Fibroblast of lung (primary cell): Measurements from ENCODE around the gene TNFAIP8L3. TPM values are rescaled to one million over a fixed set of nuclear protein-coding genes. Genes with fewer than 3 reads are reported as not detected.

Experiments
- DNase-seq, 2 donors: peaks; one replicate each; pipeline versions ENCODE4 v3.0.0 to v3.0.0-alpha.2; 2010; ENCODE audit warnings: low read depth in 2 of 2
- H2AFZ ChIP-seq: 2 replicates; pipeline ENCODE4 v1.5.1; 2012; ENCODE audit warnings: low read length, control low read depth, inconsistent platforms
- H3K27ac ChIP-seq: 2 replicates; pipeline ENCODE4 v1.5.1; 2011; ENCODE audit warnings: low read length, control low read depth; ENCODE audit not compliant: insufficient read depth
- H3K27me3 ChIP-seq: 2 replicates; pipeline ENCODE4 v1.5.1; 2011; ENCODE audit warnings: mild to moderate bottlenecking, low read length; ENCODE audit not compliant: control insufficient read depth, insufficient read depth
- H3K36me3 ChIP-seq: 2 replicates; pipeline ENCODE4 v1.5.1; 2011; ENCODE audit warnings: low read length; ENCODE audit not compliant: control insufficient read depth, insufficient read depth
- H3K4me1 ChIP-seq: 2 replicates; pipeline ENCODE4 v1.5.1; 2011; ENCODE audit warnings: low read length; ENCODE audit not compliant: control insufficient read depth, insufficient read depth; ENCODE audit errors: extremely low read depth
- H3K4me2 ChIP-seq: 2 replicates; pipeline ENCODE4 v1.5.1; 2011; ENCODE audit warnings: low read length, control low read depth; ENCODE audit not compliant: insufficient read depth; ENCODE audit errors: extremely low read depth
- H3K4me3 ChIP-seq, 4 experiments: fragments of 200-600 bp in 1 of 4; sonication (generic) in 1 of 4; replicated peaks in 1 of 4; 2 replicates each; pipeline ENCODE4 v1.5.1; 2011 to 2016; ENCODE audit warnings: low read length in 4 of 4, low read depth in 3 of 4, mild to moderate bottlenecking in 3 of 4, control low read depth in 2 of 4, inconsistent platforms in 1 of 4, mixed read lengths in 1 of 4; ENCODE audit not compliant: insufficient read depth in 1 of 4; ENCODE audit errors: control extremely low read depth in 1 of 4
- H3K79me2 ChIP-seq: 2 replicates; pipeline ENCODE4 v1.5.1; 2012; ENCODE audit warnings: mild to moderate bottlenecking, low read length, inconsistent platforms; ENCODE audit not compliant: control insufficient read depth, insufficient read depth
- H3K9ac ChIP-seq: 2 replicates; pipeline ENCODE4 v1.5.1; 2011; ENCODE audit warnings: mild to moderate bottlenecking, low read length, control low read depth; ENCODE audit not compliant: insufficient read depth
- H3K9me3 ChIP-seq: 2 replicates; pipeline ENCODE4 v1.5.1; 2012; ENCODE audit warnings: low read depth, low read length; ENCODE audit not compliant: control insufficient read depth, insufficient read depth
- H4K20me1 ChIP-seq: 2 replicates; pipeline ENCODE4 v1.5.1; 2011; ENCODE audit warnings: low read length; ENCODE audit not compliant: control insufficient read depth, insufficient read depth; ENCODE audit errors: extremely low read depth
- CTCF ChIP-seq, 2 donors: IDR thresholded peaks in 1 of 2; conservative IDR thresholded peaks in 1 of 2; 1 replicate in 1 of 2; 2 replicates in 1 of 2; pipeline ENCODE4 v1.5.1; 2011 to 2012; ENCODE audit warnings: low read length in 2 of 2, control low read depth in 1 of 2, inconsistent platforms in 1 of 2, low read depth in 1 of 2, mild to moderate bottlenecking in 1 of 2
- EZH2 ChIP-seq: IDR thresholded peaks from 2 replicates; pipeline ENCODE4 v1.5.1; 2012; ENCODE audit warnings: low read length, control low read depth, mild to moderate bottlenecking; ENCODE audit errors: missing control alignments
- polyA plus RNA-seq, 2 donors: library from polyadenylated mRNA; depleted of rRNA in 1 of 2; stranded (reverse) in 1 of 2; unstranded in 1 of 2; fragments of >200 nt; gene quantifications; 2 replicates each; pipeline ENCODE4 v1.2.1, GENCODE V29; 2011 to 2012; ENCODE audit warnings: missing spikeins in 1 of 2
- total RNA-seq: library from RNA; depleted of rRNA; stranded (reverse); fragments of >200 nt; gene quantifications from 2 replicates; pipeline ENCODE4 v1.2.1, GENCODE V29; 2014

The TNFAIP8L3 gene
- total and polyA plus RNA-seq, 2 donors (not counting 1 experiment from before 2014, with no cell fraction given): 0.57 to 10.7 TPM

- H3K27ac ChIP-seq: no peak overlapping the region
- no peak for TF ChIP-seq EZH2
- TF ChIP-seq CTCF (conservative IDR thresholded peaks at IDR 0.05 in 1 of 2, IDR thresholded peaks at IDR 0.05 in 1 of 2; ENCODE audit: low read depth in 1 of 2, low read length in 2 of 2): no peak
- H3K4me1 ChIP-seq: peaks cover 2% of the 10 kb centered on the region
- H3K4me3 ChIP-seq: peak overlapping the region in 2 of 4 experiments; percentile 64 to 65
- peaks cover 26% of the 10 kb centered on the region for H3K27me3 ChIP-seq
- H3K36me3 ChIP-seq: no peaks in the 10 kb centered on the region
- no peaks in the 10 kb centered on the region for H3K79me2 ChIP-seq
- H3K4me2 ChIP-seq: no peak overlapping the region
- peaks cover 1% of the 10 kb centered on the region for H4K20me1 ChIP-seq
- DNase-seq: no peak
- H2AFZ ChIP-seq: no peak overlapping the region
- no peaks in the 10 kb centered on the region for H3K9me3 ChIP-seq
- H3K9ac ChIP-seq: no peak overlapping the region
Observed at GRCh38 chr15:51093488-51093838, 1.2 kb downstream of the TNFAIP8L3 start.

- Histone ChIP-seq H3K9ac (no peak overlapping the region), H3K27me3 (peaks cover 27% of the 10 kb centered on the region), H3K4me3 (peak overlapping the region in 1 of 4 experiments; percentile 11), H3K36me3 (no peaks in the 10 kb centered on the region), H3K4me1 (no peaks in the 10 kb centered on the region), H3K4me2 (no peak overlapping the region), H3K27ac (no peak overlapping the region), H2AFZ (no peak overlapping the region), H3K9me3 (no peaks in the 10 kb centered on the region), H4K20me1 (peaks cover 1% of the 10 kb centered on the region), H3K79me2 (no peaks in the 10 kb centered on the region)
- TF ChIP-seq EZH2 (no peak), CTCF (conservative IDR thresholded peaks at IDR 0.05 in 1 of 2, IDR thresholded peaks at IDR 0.05 in 1 of 2; ENCODE audit: low read depth in 1 of 2, low read length in 2 of 2) (no peak)
- no peak for DNase-seq
Observed at GRCh38 chr15:51092480-51093040, 2.1 kb downstream of the TNFAIP8L3 start.

GRCh38 chr15:51090753-51091152 is 4.0 kb downstream of the TNFAIP8L3 start:
- H3K4me3 ChIP-seq: no peak overlapping the region
- DNase-seq: peak in 1 of 2 donors; percentile 44
- no peaks in the 10 kb centered on the region for H3K4me1 ChIP-seq
- no peaks in the 10 kb centered on the region for H3K79me2 ChIP-seq
- no peaks in the 10 kb centered on the region for H3K36me3 ChIP-seq
- no peak overlapping the region for H3K9ac ChIP-seq
- no peak for TF ChIP-seq CTCF (conservative IDR thresholded peaks at IDR 0.05 in 1 of 2, IDR thresholded peaks at IDR 0.05 in 1 of 2; ENCODE audit: low read depth in 1 of 2, low read length in 2 of 2)
- TF ChIP-seq EZH2: no peak
- no peak overlapping the region for H3K4me2 ChIP-seq
- H3K9me3 ChIP-seq: no peaks in the 10 kb centered on the region
- H2AFZ ChIP-seq: no peak overlapping the region
- no peak overlapping the region for H3K27ac ChIP-seq
- H4K20me1 ChIP-seq: peaks cover 1% of the 10 kb centered on the region
- peaks cover 22% of the 10 kb centered on the region for H3K27me3 ChIP-seq
